BJ (cell line): Measurements from ENCODE around the gene PARD6G. TPM values are rescaled to one million over a fixed set of nuclear protein-coding genes. Genes with fewer than 3 reads are reported as not detected.

Source experiments
- CTCF ChIA-PET: fragments of 350-600 bp; formaldehyde crosslinking; extraction: SDS; loops from one replicate; lab custom pipeline; 2021; ENCODE audit warnings: antibody characterized with exemption, inconsistent platforms; lab: Yijun Ruan, JAX
- POLR2A ChIA-PET: fragments of 300-600 bp; sonication (Branson Sonifier 250); formaldehyde crosslinking; extraction: SDS; loops from one replicate; lab custom pipeline; 2021; ENCODE audit warnings: antibody characterized with exemption; lab: Charles Lee
- DNase-seq: peaks from one replicate; pipeline ENCODE4 v3.0.0-alpha.2; 2011; ENCODE audit warnings: low read depth
- H3K27me3 ChIP-seq: 2 replicates; pipeline ENCODE4 v1.6.0; 2011; ENCODE audit warnings: low read length; ENCODE audit not compliant: control insufficient read depth, insufficient read depth
- H3K36me3 ChIP-seq: 2 replicates; pipeline ENCODE4 v1.5.1; 2011; ENCODE audit warnings: low read length; ENCODE audit not compliant: control insufficient read depth, insufficient read depth
- H3K4me3 ChIP-seq: 2 replicates; pipeline ENCODE4 v1.5.1; 2011; ENCODE audit warnings: low read depth, mild to moderate bottlenecking, control low read depth, low read length
- CTCF ChIP-seq: IDR thresholded peaks from 2 replicates; pipeline ENCODE4 v1.5.1; 2011; ENCODE audit warnings: low read depth, mild to moderate bottlenecking, control low read depth, inconsistent platforms, low read length, moderate library complexity; ENCODE audit not compliant: insufficient read depth
- polyA plus RNA-seq: library from polyadenylated mRNA; depleted of rRNA; stranded (reverse); fragments of >200 nt; gene quantifications from 2 replicates; pipeline ENCODE4 v1.2.3, GENCODE V29; 2011

The PARD6G gene
- polyA plus RNA-seq, 1 experiment, result 0.96 TPM

- CTCF ChIA-PET, result interaction anchor here (1.4 kb wide), 1 partner anchor 13 kb away, joined by 4 read pairs; no protein-coding TSS in a partner anchor
- no peak overlapping the region for H3K4me3 ChIP-seq
- H3K36me3 ChIP-seq, result no peaks in the 10 kb centered on the region
- TF ChIP-seq CTCF, result no peak
- POLR2A ChIA-PET, result no interaction called here
- DNase-seq, result no peak
- H3K27me3 ChIP-seq, result no peaks in the 10 kb centered on the region; the same call in 1 of the 2 replicates
These were observed 34.1 kb downstream of the PARD6G start for GRCh38 chr18:80213182-80213581.

GRCh38 chr18:80210312-80211083 is 36.8 kb downstream of the PARD6G start:
- H3K4me3 ChIP-seq, result no peak overlapping the region
- CTCF ChIA-PET, result interaction anchor here (0.8 to 2.6 kb wide), 3 partner anchors 9 to 53 kb away, joined by 3 to 8 read pairs (median 4); no protein-coding TSS in a partner anchor
- POLR2A ChIA-PET, result no interaction called here
- DNase-seq, result no peak
- H3K36me3 ChIP-seq, result no peaks in the 10 kb centered on the region
- H3K27me3 ChIP-seq, result no peaks in the 10 kb centered on the region; the same call in none of the 2 replicates
- TF ChIP-seq CTCF, result no peak

GRCh38 chr18:80208620-80209019 is 38.7 kb downstream of the PARD6G start:
- no peak overlapping the region for H3K4me3 ChIP-seq
- no peak for TF ChIP-seq CTCF
- no peaks in the 10 kb centered on the region; the same call in none of the 2 replicates for H3K27me3 ChIP-seq
- ChIA-PET POLR2A (no interaction called here), CTCF (interaction anchor here (2.6 kb wide), 1 partner anchor 11 kb away, joined by 8 read pairs; no protein-coding TSS in a partner anchor)
- H3K36me3 ChIP-seq, result no peaks in the 10 kb centered on the region
- no peak for DNase-seq

- no peaks in the 10 kb centered on the region; the same call in none of the 2 replicates for H3K27me3 ChIP-seq
- ChIA-PET CTCF (no interaction called here), POLR2A (no interaction called here)
- H3K4me3 ChIP-seq, result no peak overlapping the region
- H3K36me3 ChIP-seq, result no peaks in the 10 kb centered on the region
- TF ChIP-seq CTCF, result no peak
- no peak for DNase-seq
These were observed 42.0 kb downstream of the PARD6G start for GRCh38 chr18:80205294-80205693.

GRCh38 chr18:80204142-80204541 is 43.2 kb downstream of the PARD6G start:
- no peak overlapping the region for H3K4me3 ChIP-seq
- POLR2A ChIA-PET, result no interaction called here
- no peaks in the 10 kb centered on the region; the same call in 1 of the 2 replicates for H3K27me3 ChIP-seq
- TF ChIP-seq CTCF, result no peak
- CTCF ChIA-PET, result no interaction called here
- no peaks in the 10 kb centered on the region for H3K36me3 ChIP-seq
- no peak for DNase-seq
